ENCODE results near the gene RASSF3. TPM values are rescaled to one million over a fixed set of nuclear protein-coding genes. Genes with fewer than 3 reads are reported as not detected.

Gene RASSF3
- total RNA-seq, 2 experiments from 2014 or later, result 40.4 to 41.6 TPM

- no peak overlapping the region for H3K4me3 Mint-ChIP-seq
- peaks cover 21% of the 10 kb centered on the region for H3K36me3 Mint-ChIP-seq (ENCODE audit: low read depth)
- H3K27me3 Mint-ChIP-seq, result no peaks in the 10 kb centered on the region
- ATAC-seq, result no peak
- CTCF ChIA-PET, result interaction anchor here (1.4 to 1.5 kb wide), 3 partner anchors 9 to 26 kb away, joined by 3 to 4 read pairs (median 3); no protein-coding TSS in a partner anchor
- POLR2A ChIA-PET, result interaction anchor here (1.4 kb wide), 1 partner anchor 9 kb away, joined by 7 read pairs; no protein-coding TSS in a partner anchor
- intact Hi-C loops (cut with micrococcal nuclease), result no loop called here
- DNase-seq, result no peak
- no peaks in the 10 kb centered on the region for H3K9me3 Mint-ChIP-seq
- H3K27ac Mint-ChIP-seq, result peak overlapping the region; percentile 16
- H3K4me1 Mint-ChIP-seq (ENCODE audit: low read depth), result peaks cover 9% of the 10 kb centered on the region
- no peak for TF ChIP-seq CTCF (IDR thresholded peaks at IDR 0.05)
Observed at GRCh38 chr12:64723630-64724029, 113.3 kb downstream of the RASSF3 start.

GRCh38 chr12:64724201-64724745 is 114.0 kb downstream of the RASSF3 start:
- Mint-ChIP-seq H3K9me3 (no peaks in the 10 kb centered on the region), H3K4me1 (ENCODE audit: low read depth) (peaks cover 9% of the 10 kb centered on the region), H3K27ac (no peak overlapping the region), H3K4me3 (no peak overlapping the region), H3K27me3 (no peaks in the 10 kb centered on the region), H3K36me3 (ENCODE audit: low read depth) (peaks cover 21% of the 10 kb centered on the region)
- DNase-seq, result no peak
- intact Hi-C loops (cut with micrococcal nuclease), result no loop called here
- no peak for TF ChIP-seq CTCF (IDR thresholded peaks at IDR 0.05)
- ChIA-PET CTCF (interaction anchor here (1.5 kb wide), 1 partner anchor 10 kb away, joined by 4 read pairs; no protein-coding TSS in a partner anchor), POLR2A (interaction anchor here (1.4 kb wide), 1 partner anchor 10 kb away, joined by 7 read pairs; no protein-coding TSS in a partner anchor)
- no peak for ATAC-seq

- intact Hi-C loops (cut with micrococcal nuclease), result no loop called here
- peak; percentile 42 for ATAC-seq
Observed at GRCh38 chr12:64729909-64730587, 119.8 kb downstream of the RASSF3 start.

GRCh38 chr12:64730588-64730969 is 120.3 kb downstream of the RASSF3 start:
- ChIA-PET POLR2A (interaction anchor here (0.6 kb wide), 1 partner anchor 66 kb away, joined by 3 read pairs; no protein-coding TSS in a partner anchor), CTCF (interaction anchor here (0.9 to 1.5 kb wide), 3 partner anchors 11 to 71 kb away, joined by 3 to 4 read pairs (median 3); no protein-coding TSS in a partner anchor)
- Mint-ChIP-seq H3K27me3 (no peaks in the 10 kb centered on the region), H3K4me3 (no peak overlapping the region), H3K4me1 (ENCODE audit: low read depth) (peaks cover 12% of the 10 kb centered on the region), H3K27ac (peak overlapping the region; percentile 86), H3K9me3 (no peaks in the 10 kb centered on the region), H3K36me3 (ENCODE audit: low read depth) (peaks cover 21% of the 10 kb centered on the region)
- no peak for TF ChIP-seq CTCF (IDR thresholded peaks at IDR 0.05)
- peak; percentile 37 for ATAC-seq
- no peak for DNase-seq
- intact Hi-C loops (cut with micrococcal nuclease), result no loop called here

More at GRCh38 chr12:64729909-64730587, 119.8 kb downstream of the RASSF3 start:
- H3K9me3 Mint-ChIP-seq, result no peaks in the 10 kb centered on the region
- H3K4me3 Mint-ChIP-seq, result no peak overlapping the region
- H3K27me3 Mint-ChIP-seq, result no peaks in the 10 kb centered on the region
- peaks cover 12% of the 10 kb centered on the region for H3K4me1 Mint-ChIP-seq (ENCODE audit: low read depth)
- no peak for TF ChIP-seq CTCF (IDR thresholded peaks at IDR 0.05)
- no peak for DNase-seq
- POLR2A ChIA-PET, result interaction anchor here (0.5 to 0.6 kb wide), 2 partner anchors 66 to 119 kb away, joined by 3 read pairs; no protein-coding TSS in a partner anchor
- H3K27ac Mint-ChIP-seq, result peak overlapping the region; percentile 86
- peaks cover 19% of the 10 kb centered on the region for H3K36me3 Mint-ChIP-seq (ENCODE audit: low read depth)
- CTCF ChIA-PET, result interaction anchor here (0.9 to 1.5 kb wide), 3 partner anchors 10 to 72 kb away, joined by 3 to 4 read pairs (median 3); no protein-coding TSS in a partner anchor

GRCh38 chr12:64731683-64732082 is 121.4 kb downstream of the RASSF3 start:
- TF ChIP-seq CTCF (IDR thresholded peaks at IDR 0.05), result no peak
- Mint-ChIP-seq H3K27me3 (no peaks in the 10 kb centered on the region), H3K4me3 (no peak overlapping the region), H3K9me3 (no peaks in the 10 kb centered on the region), H3K4me1 (ENCODE audit: low read depth) (peaks cover 12% of the 10 kb centered on the region), H3K27ac (no peak overlapping the region), H3K36me3 (ENCODE audit: low read depth) (peaks cover 27% of the 10 kb centered on the region)
- intact Hi-C loops (cut with micrococcal nuclease), result no loop called here
- ChIA-PET CTCF (no interaction called here), POLR2A (no interaction called here)
- ATAC-seq (no peak), DNase-seq (no peak)
